Right lung (tissue), 5 donors: Measurements from ENCODE around the gene GSG1L. TPM values are rescaled to one million over a fixed set of nuclear protein-coding genes. Genes with fewer than 3 reads are reported as not detected.

Experiments
- polyA plus RNA-seq, 5 donors: library from polyadenylated mRNA; unstranded; fragments of 120-200 nt; gene quantifications; one replicate each; pipeline versions ENCODE4 v1.2.1 to v1.2.3, GENCODE V29; 2013; ENCODE audit warnings: inconsistent platforms in 1 of 5, low replicate concordance in 1 of 5; ENCODE audit not compliant: insufficient read length in 5 of 5, insufficient read depth in 1 of 5

GSG1L gene
- polyA plus RNA-seq, 5 donors, result 0.88 to 1.5 (median 0.99) TPM

Other genes with a start within 250 kb of the GSG1L start
- gene XPO6, start 148.3 kb upstream of the GSG1L start, polyA plus RNA-seq, result 10 to 100 TPM; 61.9 to 80.9 (median 75.6) TPM
- gene SBK1, start 228.8 kb upstream of the GSG1L start, polyA plus RNA-seq, result 10 to 100 TPM; 10.4 to 18.4 (median 15.0) TPM